Activated T-helper 9 cell treated with anti-CD3 and anti-CD28 coated beads, Interleukin-2, amount 50 U/mL, for 16 hours (primary cell): ENCODE data around the gene TFAP2C.
"Not testable (repeated sequence)": the region's sequence is repeated elsewhere in the genome, so short reads cannot be mapped to it uniquely, and the experiment has no call there.

Source experiments
- DNase-seq: peaks from one replicate; pipeline ENCODE4 v3.0.0-alpha.2; 2020; ENCODE audit warnings: low read depth

The TFAP2C gene

GRCh38 chr20:56616716-56617115 is 12.4 kb upstream of the TFAP2C start:
- DNase-seq, result no peak

- DNase-seq, result no peak
Observed at GRCh38 chr20:56617489-56617888, 11.6 kb upstream of the TFAP2C start.

- DNase-seq, result no peak
Observed at GRCh38 chr20:56621730-56622129, 7.4 kb upstream of the TFAP2C start.

- not testable (repeated sequence) for DNase-seq
Observed at GRCh38 chr20:56623930-56624329, 5.2 kb upstream of the TFAP2C start.

GRCh38 chr20:56624786-56625681 is 4.1 kb upstream of the TFAP2C start:
- no peak for DNase-seq

GRCh38 chr20:56625837-56626236 is 3.3 kb upstream of the TFAP2C start:
- no peak for DNase-seq

- DNase-seq, result no peak
Observed at GRCh38 chr20:56626367-56627121, 2.6 kb upstream of the TFAP2C start.

- DNase-seq, result no peak
Observed at GRCh38 chr20:56627122-56628014, 1.7 kb upstream of the TFAP2C start.

GRCh38 chr20:56628015-56628872 is 862 bp upstream of the TFAP2C start:
- DNase-seq, result no peak

GRCh38 chr20:56629464-56630085 is 469 bp downstream of the TFAP2C start:
- DNase-seq, result no peak

GRCh38 chr20:56630086-56630493 is 984 bp downstream of the TFAP2C start:
- DNase-seq, result no peak

GRCh38 chr20:56630506-56631317 is 1.6 kb downstream of the TFAP2C start:
- no peak for DNase-seq

- DNase-seq, result no peak
Observed at GRCh38 chr20:56631318-56631989, 2.3 kb downstream of the TFAP2C start.

GRCh38 chr20:56631990-56632327 is 2.9 kb downstream of the TFAP2C start:
- no peak for DNase-seq

GRCh38 chr20:56634307-56634706 is 5.2 kb downstream of the TFAP2C start:
- no peak for DNase-seq

- DNase-seq, result no peak
Observed at GRCh38 chr20:56634735-56635385, 5.8 kb downstream of the TFAP2C start.

- DNase-seq, result no peak
Observed at GRCh38 chr20:56636716-56637115, 7.6 kb downstream of the TFAP2C start.

- no peak for DNase-seq
Observed at GRCh38 chr20:56637576-56637975, 8.5 kb downstream of the TFAP2C start.

GRCh38 chr20:56646599-56646998 is 17.5 kb downstream of the TFAP2C start:
- no peak for DNase-seq
